Suprapubic skin (tissue), 3 donors: ENCODE measurements around the gene CFAP45.

Experiments
- CTCF ChIP-seq, 2 donors: fragments of 200-600 bp in 1 of 2; fragments of 450-650 bp in 1 of 2; sonication (generic) in 1 of 2; IDR thresholded peaks; one replicate each; pipeline ENCODE4 v1.5.1; 2016 to 2019; ENCODE audit warnings: antibody characterized with exemption in 2 of 2, mild to moderate bottlenecking in 1 of 2, moderate library complexity in 1 of 2
- POLR2A ChIP-seq, 2 donors: fragments of 450-650 bp; IDR thresholded peaks; one replicate each; pipeline ENCODE4 v1.6.1; 2017; ENCODE audit warnings: antibody characterized with exemption in 2 of 2, mild to moderate bottlenecking in 2 of 2, moderate library complexity in 2 of 2

DNA sequence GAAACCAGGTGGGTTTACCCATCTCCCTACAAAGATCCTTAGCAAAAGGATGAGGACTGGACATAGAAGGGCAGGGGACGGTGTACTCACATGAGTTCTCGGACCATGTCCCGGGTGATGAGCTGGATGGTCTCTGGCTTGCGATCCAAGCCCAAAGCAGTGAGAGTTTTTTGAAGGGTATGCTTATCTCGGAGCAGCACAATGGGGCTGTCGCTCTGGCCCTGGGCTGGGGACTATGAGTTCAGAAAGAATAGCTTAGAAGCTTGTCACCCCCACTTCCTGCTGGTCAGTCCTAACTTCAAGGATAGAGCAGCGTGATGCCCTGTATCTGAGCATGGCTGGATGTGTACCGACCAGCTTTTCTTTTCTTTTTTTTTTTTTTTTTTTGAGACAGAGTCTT lies 9.6 kb downstream of the CFAP45 start:
- TF ChIP-seq CTCF (IDR thresholded peaks at IDR 0.05) (no peak), POLR2A (IDR thresholded peaks at IDR 0.05) (no peak)
